HepG2 (cell line): ENCODE results near the gene SLC35B1. TPM values are rescaled to one million over a fixed set of nuclear protein-coding genes. Genes with fewer than 3 reads are reported as not detected.

Experiments
- ELF1 ChIP-seq: sonication (generic); formaldehyde crosslinking; IDR thresholded peaks from 2 replicates; pipeline ENCODE4 v1.4.0; 2020; ENCODE audit warnings: missing genetic modification reagents
- FLYWCH1 ChIP-seq: sonication (generic); formaldehyde crosslinking; IDR thresholded peaks from 2 replicates; pipeline ENCODE4 v1.8.1; 2023; ENCODE audit warnings: mild to moderate bottlenecking, missing genetic modification reagents
- GABPB1 ChIP-seq: IDR thresholded peaks from 2 replicates; pipeline ENCODE4 v1.6.1; 2016; ENCODE audit warnings: mild to moderate bottlenecking, missing genetic modification reagents, moderate library complexity, missing compliant biosample characterization
- GATA4 ChIP-seq: sonication (generic); IDR thresholded peaks from 2 replicates; pipeline ENCODE4 v1.6.1; 2016; ENCODE audit warnings: antibody characterized with exemption, low read depth, borderline replicate concordance
- KDM5B ChIP-seq: sonication (generic); formaldehyde crosslinking; IDR thresholded peaks from 2 replicates; pipeline ENCODE4 v1.4.0; 2020; ENCODE audit warnings: missing genetic modification reagents, mild to moderate bottlenecking, borderline replicate concordance
- MTF2 ChIP-seq: sonication (generic); formaldehyde crosslinking; IDR thresholded peaks from 2 replicates; pipeline ENCODE4 v1.5.0; 2020; ENCODE audit warnings: missing genetic modification reagents, borderline replicate concordance
- NFAT5 ChIP-seq: sonication (generic); formaldehyde crosslinking; IDR thresholded peaks from 2 replicates; pipeline ENCODE4 v1.4.0; 2020; ENCODE audit warnings: missing genetic modification reagents
- PATZ1 ChIP-seq: sonication (generic); formaldehyde crosslinking; IDR thresholded peaks from 2 replicates; pipeline ENCODE4 v1.4.0; 2020; ENCODE audit warnings: missing genetic modification reagents
- PHF21A ChIP-seq: sonication (generic); formaldehyde crosslinking; IDR thresholded peaks from 2 replicates; pipeline ENCODE4 v1.5.0; 2020; ENCODE audit warnings: mild to moderate bottlenecking, missing genetic modification reagents
- SAFB2 ChIP-seq: sonication (generic); formaldehyde crosslinking; IDR thresholded peaks from 2 replicates; pipeline ENCODE4 v1.5.1; 2020; ENCODE audit warnings: missing genetic modification reagents, low read depth, mild to moderate bottlenecking, borderline replicate concordance
- SMARCE1 ChIP-seq: fragments of 450-650 bp; IDR thresholded peaks from 2 replicates; pipeline ENCODE4 v1.6.1; 2017; ENCODE audit warnings: borderline replicate concordance
- SPEN ChIP-seq: sonication (generic); formaldehyde crosslinking; IDR thresholded peaks from 2 replicates; pipeline ENCODE4 v1.5.1; 2020; ENCODE audit warnings: low read depth, mild to moderate bottlenecking, missing genetic modification reagents
- ZBTB37 ChIP-seq: sonication (generic); formaldehyde crosslinking; IDR thresholded peaks from 2 replicates; pipeline ENCODE4 v1.4.0; 2020; ENCODE audit warnings: mild to moderate bottlenecking, missing genetic modification reagents
- ZNF260 ChIP-seq: sonication (generic); formaldehyde crosslinking; IDR thresholded peaks from 2 replicates; pipeline ENCODE4 v1.4.0; 2020; ENCODE audit warnings: missing genetic modification reagents, low read depth, mild to moderate bottlenecking, borderline replicate concordance
- ZNF33A ChIP-seq: sonication (generic); formaldehyde crosslinking; IDR thresholded peaks from 2 replicates; pipeline ENCODE4 v1.5.1; 2020; ENCODE audit warnings: missing genetic modification reagents, mild to moderate bottlenecking, moderate library complexity, borderline replicate concordance
- ZNF572 ChIP-seq: sonication (generic); formaldehyde crosslinking; IDR thresholded peaks from 2 replicates; pipeline ENCODE4 v1.5.1; 2020; ENCODE audit warnings: mild to moderate bottlenecking, missing genetic modification reagents
- ZNF616 ChIP-seq: sonication (generic); formaldehyde crosslinking; IDR thresholded peaks from 2 replicates; pipeline ENCODE4 v1.5.0; 2020; ENCODE audit warnings: low read depth, mild to moderate bottlenecking, missing genetic modification reagents
- ZNF644 ChIP-seq: IDR thresholded peaks from 2 replicates; pipeline ENCODE4 v1.6.1; 2016; ENCODE audit warnings: low read depth
- ZNF713 ChIP-seq: sonication (generic); formaldehyde crosslinking; IDR thresholded peaks from 2 replicates; pipeline ENCODE4 v1.4.0; 2020; ENCODE audit warnings: mild to moderate bottlenecking, missing genetic modification reagents
- ZNF75D ChIP-seq: sonication (generic); formaldehyde crosslinking; IDR thresholded peaks from 2 replicates; pipeline ENCODE4 v1.8.1; 2023; ENCODE audit warnings: missing genetic modification reagents, mild to moderate bottlenecking, borderline replicate concordance
- polyA plus RNA-seq, 8 experiments: library from polyadenylated mRNA; depleted of rRNA in 3 of 8; stranded (reverse) in 7 of 8; unstranded in 1 of 8; fragments of >200 nt; fragmentation: Illumina TruSeq in 4 of 8; extraction: Trizol in 4 of 8; gene quantifications; 2 replicates each; pipeline versions ENCODE4 v1.2.1 to v1.2.3, GENCODE V29; 2011 to 2016; ENCODE audit warnings: low read depth in 4 of 8, missing spikeins in 1 of 8, mixed read lengths in 1 of 8; ENCODE audit not compliant: insufficient read depth in 1 of 8
- total RNA-seq, 5 experiments: library from RNA; depleted of rRNA; stranded (reverse); fragments of >200 nt; fragmentation: Illumina TruSeq; extraction: Trizol; gene quantifications; 2 replicates each; pipeline ENCODE4 v1.2.3, GENCODE V29; 2016; ENCODE audit warnings: low read depth in 1 of 5

SLC35B1 gene
- total and polyA plus RNA-seq, 2 of the 13 experiments (the other 11 are each of a cell fraction or from before 2014, with no cell fraction given), result 99.6 to 113 TPM

GRCh38 chr17:49707608-49708514, at the start of gene SLC35B1 (continued):
- TF ChIP-seq NFAT5 (CRISPR knock-in tag) (0 out of 2 replicates have a peak, but pooled peaks have one; percentile 43), SMARCE1 (no peak), SPEN (peak; percentile 89), ZNF572 (CRISPR knock-in tag) (no peak), FLYWCH1 (CRISPR knock-in tag) (no peak), SAFB2 (CRISPR knock-in tag) (peak; percentile 38; the same call in 1 of the 2 replicates), PHF21A (CRISPR knock-in tag) (peak; percentile 80), ELF1 (peak; percentile 87), ZNF75D (CRISPR knock-in tag) (0 out of 2 replicates have a peak, but pooled peaks have one; percentile 87), ZNF616 (CRISPR knock-in tag) (0 out of 2 replicates have a peak, but pooled peaks have one; percentile 42), ZBTB37 (CRISPR knock-in tag) (0 out of 2 replicates have a peak, but pooled peaks have one; percentile 67), ZNF260 (CRISPR knock-in tag) (no peak), ZNF713 (CRISPR knock-in tag) (no peak), KDM5B (CRISPR knock-in tag) (peak; percentile 96), MTF2 (CRISPR knock-in tag) (no peak), GABPB1 (CRISPR knock-in tag) (peak; percentile 85), GATA4 (0 out of 2 replicates have a peak, but pooled peaks have one; percentile 63), PATZ1 (CRISPR knock-in tag) (0 out of 2 replicates have a peak, but pooled peaks have one; percentile 15), ZNF33A (CRISPR knock-in tag) (peak; percentile 59; the same call in 1 of the 2 replicates), ZNF644 (CRISPR knock-in tag) (no peak)
